Hepatocyte (in vitro differentiated cells): ENCODE data around the gene TFB2M. TPM values are rescaled to one million over a fixed set of nuclear protein-coding genes. Genes with fewer than 3 reads are reported as not detected.
"Not testable (repeated sequence)": the region's sequence is repeated elsewhere in the genome, so short reads cannot be mapped to it uniquely, and the experiment has no call there.

Experiments used
- DNase-seq: peaks from one replicate; pipeline ENCODE4 v3.0.0-alpha.2; 2016; ENCODE audit warnings: low spot score
- H2AFZ ChIP-seq: fragments of 200-600 bp; sonication (generic); 2 replicates; pipeline ENCODE4 v1.6.0; 2016; ENCODE audit warnings: antibody characterized with exemption, mild to moderate bottlenecking
- H3K27ac ChIP-seq: fragments of 200-600 bp; sonication (generic); 2 replicates; pipeline ENCODE4 v1.5.1; 2016; ENCODE audit warnings: mild to moderate bottlenecking
- H3K27me3 ChIP-seq: fragments of 200-600 bp; sonication (generic); 2 replicates; pipeline ENCODE4 v1.6.1; 2016
- H3K36me3 ChIP-seq: fragments of 200-600 bp; sonication (generic); replicated peaks from 2 replicates; pipeline ENCODE4 v1.5.1; 2016; ENCODE audit warnings: low read depth; ENCODE audit not compliant: insufficient read depth
- H3K4me1 ChIP-seq: fragments of 200-600 bp; sonication (generic); 2 replicates; pipeline ENCODE4 v1.5.1; 2016; ENCODE audit warnings: mild to moderate bottlenecking, moderate library complexity; ENCODE audit not compliant: insufficient read depth
- H3K4me2 ChIP-seq: fragments of 200-600 bp; sonication (generic); 2 replicates; pipeline ENCODE4 v1.6.0; 2016
- H3K4me3 ChIP-seq: fragments of 200-600 bp; sonication (generic); 2 replicates; pipeline ENCODE4 v1.5.1; 2016; ENCODE audit warnings: mild to moderate bottlenecking
- H3K79me2 ChIP-seq: fragments of 200-600 bp; sonication (generic); 2 replicates; pipeline ENCODE4 v1.6.0; 2017; ENCODE audit warnings: mild to moderate bottlenecking
- H3K9me2 ChIP-seq: fragments of 200-600 bp; sonication (generic); replicated peaks from 2 replicates; pipeline ENCODE4 v1.6.0; 2017; ENCODE audit warnings: mild to moderate bottlenecking; ENCODE audit not compliant: insufficient read depth
- H3K9me3 ChIP-seq: fragments of 200-600 bp; sonication (generic); 2 replicates; pipeline ENCODE4 v1.5.1; 2016; ENCODE audit warnings: low read depth, mild to moderate bottlenecking
- H4K20me1 ChIP-seq: fragments of 200-600 bp; sonication (generic); 2 replicates; pipeline ENCODE4 v1.6.0; 2016; ENCODE audit warnings: mild to moderate bottlenecking; ENCODE audit not compliant: insufficient read depth, poor library complexity, severe bottlenecking
- EZH2 ChIP-seq: fragments of 200-600 bp; sonication (generic); IDR thresholded peaks from 2 replicates; pipeline ENCODE4 v1.6.1; 2016; ENCODE audit warnings: antibody characterized with exemption, mild to moderate bottlenecking, borderline replicate concordance
- EZH2phosphoT487 ChIP-seq: fragments of 200-600 bp; sonication (generic); IDR thresholded peaks from one replicate; pipeline ENCODE4 v1.6.1; 2018; ENCODE audit warnings: antibody characterized with exemption, mild to moderate bottlenecking, low read depth, moderate library complexity; ENCODE audit not compliant: unreplicated experiment, severe bottlenecking
- WGBS: methylation state at CpG from one replicate; pipeline ENCODE4 v1.1.6; 2016; ENCODE audit warnings: low lambda C conversion rate; ENCODE audit errors: missing lambda C conversion rate; 5-methylcytosine and 5-hydroxymethylcytosine counted together
- polyA plus RNA-seq: library from polyadenylated mRNA; unstranded; fragments of >200 nt; fragmentation: Nextera tagmentation; extraction: Ambion mirVana; gene quantifications from 2 replicates; pipeline ENCODE4 v1.2.1, GENCODE V29; 2016
- total RNA-seq: library from RNA; depleted of rRNA; stranded (reverse); fragments of >200 nt; gene quantifications from 2 replicates; pipeline ENCODE4 v1.2.3, GENCODE V29; 2014
- TF ChIP-seq, protein P1 (sequence below): fragments of 200-600 bp; sonication (generic); IDR thresholded peaks from 2 replicates; pipeline ENCODE4 v1.5.1; 2016; ENCODE audit warnings: antibody characterized with exemption, mild to moderate bottlenecking; ENCODE audit not compliant: poor library complexity

Gene TFB2M
- total and polyA plus RNA-seq, 2 experiments from 2014 or later, result 14.2 to 16.3 TPM

DNA sequence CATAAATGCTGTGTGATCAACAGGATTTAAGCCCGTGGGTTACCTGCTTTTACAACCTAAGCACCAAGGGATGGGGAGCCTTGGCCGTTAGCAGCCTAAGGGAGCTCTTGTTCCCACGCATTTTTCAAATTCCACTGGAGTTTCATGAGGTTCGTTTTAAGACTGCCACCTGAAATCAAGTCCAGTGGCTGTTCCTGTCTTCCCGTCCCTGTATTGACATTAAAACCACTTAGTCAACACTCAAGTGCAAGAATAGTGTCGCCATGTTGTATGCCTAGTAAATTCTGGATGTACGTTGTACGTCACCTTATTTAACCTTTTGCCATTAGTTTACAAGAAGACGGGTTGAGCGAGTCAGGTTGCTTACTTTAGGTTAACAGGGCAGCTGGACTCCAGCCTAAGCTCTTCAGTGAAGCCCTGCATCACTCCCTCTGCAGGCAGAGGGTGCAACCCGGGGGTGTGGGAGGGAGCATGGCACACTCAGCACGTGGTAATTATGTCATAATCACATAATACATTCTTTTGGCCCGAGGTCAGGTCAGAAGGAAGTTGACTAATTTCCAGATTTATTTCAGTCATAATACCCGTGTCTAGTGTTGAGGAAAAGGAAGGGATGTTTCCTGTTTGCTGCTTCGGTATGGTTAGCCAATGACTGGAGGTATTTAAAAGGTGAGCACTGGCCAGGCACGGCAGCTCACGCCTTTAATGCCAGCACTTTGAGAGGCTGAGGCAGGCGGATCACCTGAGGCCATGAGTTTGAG, 42.7 kb upstream of the TFB2M start:
- Histone ChIP-seq H3K4me2 (peak overlapping the region; percentile 24), H4K20me1 (no peaks in the 10 kb centered on the region), H3K9me3 (no peaks in the 10 kb centered on the region), H3K27ac (peak overlapping the region; percentile 73), H3K27me3 (no peaks in the 10 kb centered on the region), H3K36me3 (no peaks in the 10 kb centered on the region), H2AFZ (no peak overlapping the region), H3K9me2 (no peaks in the 10 kb centered on the region), H3K79me2 (peaks cover 41% of the 10 kb centered on the region), H3K4me1 (no peaks in the 10 kb centered on the region), H3K4me3 (no peak overlapping the region)
- TF ChIP-seq EZH2phosphoT487 (no peak), EZH2 (no peak)
- TF ChIP-seq, protein P1, sequence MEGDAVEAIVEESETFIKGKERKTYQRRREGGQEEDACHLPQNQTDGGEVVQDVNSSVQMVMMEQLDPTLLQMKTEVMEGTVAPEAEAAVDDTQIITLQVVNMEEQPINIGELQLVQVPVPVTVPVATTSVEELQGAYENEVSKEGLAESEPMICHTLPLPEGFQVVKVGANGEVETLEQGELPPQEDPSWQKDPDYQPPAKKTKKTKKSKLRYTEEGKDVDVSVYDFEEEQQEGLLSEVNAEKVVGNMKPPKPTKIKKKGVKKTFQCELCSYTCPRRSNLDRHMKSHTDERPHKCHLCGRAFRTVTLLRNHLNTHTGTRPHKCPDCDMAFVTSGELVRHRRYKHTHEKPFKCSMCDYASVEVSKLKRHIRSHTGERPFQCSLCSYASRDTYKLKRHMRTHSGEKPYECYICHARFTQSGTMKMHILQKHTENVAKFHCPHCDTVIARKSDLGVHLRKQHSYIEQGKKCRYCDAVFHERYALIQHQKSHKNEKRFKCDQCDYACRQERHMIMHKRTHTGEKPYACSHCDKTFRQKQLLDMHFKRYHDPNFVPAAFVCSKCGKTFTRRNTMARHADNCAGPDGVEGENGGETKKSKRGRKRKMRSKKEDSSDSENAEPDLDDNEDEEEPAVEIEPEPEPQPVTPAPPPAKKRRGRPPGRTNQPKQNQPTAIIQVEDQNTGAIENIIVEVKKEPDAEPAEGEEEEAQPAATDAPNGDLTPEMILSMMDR, result no peak
- peak; percentile 81 for DNase-seq
- 42% methylated on average over 18 of the region's 18 CpGs for WGBS

GRCh38 chr1:246607462-246607861, 41.4 kb upstream of the TFB2M start:
- peaks cover 45% of the 10 kb centered on the region for H3K79me2 ChIP-seq
- WGBS, result 92% methylated on average over 18 of the region's 19 CpGs
- no peak overlapping the region for H3K4me3 ChIP-seq
- H3K27ac ChIP-seq, result no peak overlapping the region
- H3K9me3 ChIP-seq, result no peaks in the 10 kb centered on the region
- no peak for DNase-seq
- H2AFZ ChIP-seq, result no peak overlapping the region
- TF ChIP-seq, protein P1, result no peak
- no peak for TF ChIP-seq EZH2phosphoT487
- TF ChIP-seq EZH2, result no peak
- H3K4me1 ChIP-seq, result no peaks in the 10 kb centered on the region
- H3K27me3 ChIP-seq, result no peaks in the 10 kb centered on the region
- H3K4me2 ChIP-seq, result no peak overlapping the region
- no peaks in the 10 kb centered on the region for H4K20me1 ChIP-seq
- H3K36me3 ChIP-seq, result no peaks in the 10 kb centered on the region
- no peaks in the 10 kb centered on the region for H3K9me2 ChIP-seq

GRCh38 chr1:246605231-246605630, 39.2 kb upstream of the TFB2M start:
- H3K9me2 ChIP-seq, H2AFZ ChIP-seq, H3K4me1 ChIP-seq, DNase-seq, H3K36me3 ChIP-seq, H3K4me2 ChIP-seq, H3K9me3 ChIP-seq, H4K20me1 ChIP-seq, H3K27ac ChIP-seq, H3K27me3 ChIP-seq, H3K4me3 ChIP-seq: not testable (repeated sequence)
- 98% methylated on average over 19 of the region's 19 CpGs for WGBS
- H3K79me2 ChIP-seq, result peaks cover 28% of the 10 kb centered on the region

DNA sequence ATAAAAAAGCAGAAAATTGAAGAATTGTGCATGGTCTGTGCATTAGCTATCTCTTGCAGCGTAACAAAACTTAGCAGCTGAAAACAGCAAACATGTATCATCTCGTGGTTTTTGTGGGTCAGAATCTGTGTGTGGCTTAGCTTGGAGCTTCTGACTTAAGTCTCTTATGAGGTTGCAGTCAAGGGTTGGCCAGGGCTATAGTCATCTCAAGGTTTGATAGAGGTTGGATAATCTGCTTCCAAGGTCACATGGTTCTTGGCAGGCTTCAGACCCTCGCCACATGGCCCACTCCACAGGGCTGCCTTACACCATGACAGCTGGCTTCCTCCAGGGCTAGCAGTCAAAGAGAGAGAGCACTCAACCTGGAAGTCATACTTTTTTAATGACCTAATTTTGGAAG, 36.1 kb upstream of the TFB2M start:
- no peak overlapping the region for H3K4me2 ChIP-seq
- no peaks in the 10 kb centered on the region for H3K36me3 ChIP-seq
- H3K4me1 ChIP-seq, result no peaks in the 10 kb centered on the region
- TF ChIP-seq EZH2phosphoT487, result no peak
- TF ChIP-seq, protein P1, result no peak
- no peak for TF ChIP-seq EZH2
- H3K27ac ChIP-seq, result no peak overlapping the region
- no peaks in the 10 kb centered on the region for H4K20me1 ChIP-seq
- H2AFZ ChIP-seq, result no peak overlapping the region
- no peak for DNase-seq
- H3K9me2 ChIP-seq, result no peaks in the 10 kb centered on the region
- H3K79me2 ChIP-seq, result peaks cover 30% of the 10 kb centered on the region
- H3K4me3 ChIP-seq, result no peak overlapping the region
- WGBS, result 93% methylated on average over 3 of the region's 3 CpGs
- H3K27me3 ChIP-seq, result no peaks in the 10 kb centered on the region
- no peaks in the 10 kb centered on the region for H3K9me3 ChIP-seq
